ENCODE results near the gene PDRG1.

PDRG1 gene

DNA sequence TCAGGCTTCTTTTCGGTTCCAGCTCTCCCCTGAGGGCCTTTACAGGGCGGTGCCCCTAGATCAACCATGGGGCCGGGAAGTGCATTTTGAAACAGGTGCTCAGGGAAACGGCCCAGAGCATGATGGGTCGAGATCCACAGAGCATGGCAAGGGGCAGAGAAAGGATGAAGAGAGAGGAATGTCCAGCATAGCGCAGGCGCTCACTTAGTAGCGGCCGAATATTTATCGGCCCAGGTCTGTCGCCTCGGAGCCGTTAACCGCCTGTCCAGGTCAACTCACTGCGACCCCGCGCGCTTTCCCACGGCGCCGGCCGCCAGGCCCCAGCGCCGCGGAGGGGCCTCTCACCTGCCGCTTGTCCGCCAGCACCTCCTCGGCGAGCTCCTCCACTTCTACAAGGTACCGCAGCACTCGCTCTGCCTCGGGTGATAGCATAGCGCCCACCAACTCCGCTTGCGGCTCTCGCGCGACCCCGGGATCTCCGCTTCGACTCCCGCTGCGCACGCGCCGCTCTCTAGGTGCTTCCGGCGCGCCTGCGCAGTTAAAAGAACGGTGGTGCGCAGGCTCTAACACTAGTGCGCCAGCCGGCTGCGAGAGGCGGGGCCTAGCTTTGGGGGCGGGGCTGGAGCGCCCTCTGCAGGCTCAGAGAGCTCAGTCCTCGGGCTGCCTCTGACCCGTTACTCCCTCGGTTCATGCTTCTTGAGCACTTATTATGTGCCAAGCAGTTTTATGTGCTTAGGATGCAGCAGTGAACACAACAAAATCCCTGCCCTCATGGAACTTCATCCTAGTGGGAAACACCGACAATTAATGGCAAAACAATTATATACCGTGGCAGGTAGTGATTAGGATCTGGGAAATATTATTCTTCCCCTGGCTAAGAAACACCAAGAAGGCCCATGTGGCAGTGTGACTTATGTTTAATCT is at the start of gene PDRG1:
TSS of gene PDRG1 (minus strand) at position 517 of the 924 bp plus-strand sequence. CDS start at position 432, 85 bp downstream.
- peak; percentile 95 to 97 for DNase-seq (ENCODE audit: low read depth in 2 of 2)

DNA sequence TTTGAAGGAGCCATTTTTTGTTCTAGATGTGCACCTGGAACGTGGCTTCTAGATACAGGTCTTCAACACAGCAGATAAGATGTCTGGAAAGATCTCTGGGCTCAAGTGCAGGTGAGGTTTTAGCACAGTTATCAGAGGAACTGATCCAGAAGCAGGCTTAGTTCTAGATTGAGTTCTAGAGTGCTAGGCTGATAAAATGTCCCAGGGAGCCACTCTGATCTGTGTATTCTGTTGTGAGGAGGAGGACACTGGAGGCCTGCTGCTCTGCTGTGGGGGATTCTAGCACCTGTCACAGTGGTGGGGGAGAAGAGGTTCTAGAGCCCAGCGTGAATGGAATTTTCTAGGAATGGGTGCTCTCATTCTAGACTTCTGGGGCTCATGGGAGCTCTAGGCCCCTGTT is 46.4 kb upstream of the PDRG1 start:
- no peak for DNase-seq (ENCODE audit: low read depth in 2 of 2)

DNA sequence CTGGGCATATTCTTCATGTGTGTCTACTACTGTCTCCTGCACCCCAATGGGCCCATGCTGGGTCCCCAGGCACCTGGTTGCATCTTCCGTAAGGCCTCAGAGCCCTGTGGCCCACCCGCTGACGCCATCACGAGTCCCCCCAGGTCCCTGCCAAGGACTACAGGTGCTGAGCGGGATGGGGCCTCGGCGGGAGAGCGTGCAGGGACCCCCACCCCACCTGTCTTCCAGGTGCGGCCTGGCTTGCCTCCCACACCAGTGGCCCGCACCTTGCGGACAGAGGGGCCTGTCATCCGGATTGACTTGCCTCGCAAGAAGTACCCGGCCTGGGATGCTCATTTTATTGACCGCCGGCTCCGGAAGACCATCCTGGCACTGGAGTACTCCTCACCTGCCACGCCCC is 45.1 kb upstream of the PDRG1 start:
- no peak for DNase-seq (ENCODE audit: low read depth in 2 of 2)

DNA sequence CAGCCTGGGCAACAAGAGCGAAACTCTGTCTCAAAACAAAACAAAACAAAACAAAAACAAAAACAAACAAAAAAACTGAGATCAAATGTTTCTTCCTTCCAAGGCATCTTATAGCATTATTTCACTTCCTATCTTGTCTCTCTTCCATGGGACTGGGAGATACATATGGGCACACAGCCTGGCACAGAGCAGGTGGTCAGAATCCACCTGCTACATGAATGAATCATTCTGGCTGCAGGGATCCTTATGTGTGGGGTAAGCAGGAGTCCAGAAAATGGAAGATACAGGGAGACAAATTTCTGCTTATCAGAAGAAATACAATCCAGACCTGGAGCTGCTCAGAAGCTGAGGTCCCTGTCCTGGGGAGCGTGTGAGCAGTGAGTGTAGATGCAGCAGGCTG is 40.2 kb upstream of the PDRG1 start:
- no peak for DNase-seq (ENCODE audit: low read depth in 2 of 2)

DNA sequence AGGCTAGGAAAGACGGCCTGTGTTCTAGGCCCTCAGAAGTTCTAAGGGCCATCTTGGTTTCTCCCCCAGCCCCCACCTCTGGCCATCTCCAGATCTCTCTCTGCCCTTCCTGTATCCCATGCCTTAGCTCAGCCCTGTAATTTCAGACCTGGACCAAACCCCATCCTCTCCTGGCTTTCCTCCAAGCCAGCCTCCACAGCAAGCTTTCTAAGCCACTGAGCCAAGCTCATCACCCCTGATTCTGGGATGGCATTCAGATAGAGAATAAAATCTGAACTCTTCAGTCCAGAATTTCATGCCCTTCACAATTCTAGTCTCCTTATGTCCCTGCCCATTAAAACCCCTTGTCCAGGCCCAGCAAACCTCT is 39.5 kb upstream of the PDRG1 start:
- DNase-seq (ENCODE audit: low read depth in 2 of 2) = no peak

DNA sequence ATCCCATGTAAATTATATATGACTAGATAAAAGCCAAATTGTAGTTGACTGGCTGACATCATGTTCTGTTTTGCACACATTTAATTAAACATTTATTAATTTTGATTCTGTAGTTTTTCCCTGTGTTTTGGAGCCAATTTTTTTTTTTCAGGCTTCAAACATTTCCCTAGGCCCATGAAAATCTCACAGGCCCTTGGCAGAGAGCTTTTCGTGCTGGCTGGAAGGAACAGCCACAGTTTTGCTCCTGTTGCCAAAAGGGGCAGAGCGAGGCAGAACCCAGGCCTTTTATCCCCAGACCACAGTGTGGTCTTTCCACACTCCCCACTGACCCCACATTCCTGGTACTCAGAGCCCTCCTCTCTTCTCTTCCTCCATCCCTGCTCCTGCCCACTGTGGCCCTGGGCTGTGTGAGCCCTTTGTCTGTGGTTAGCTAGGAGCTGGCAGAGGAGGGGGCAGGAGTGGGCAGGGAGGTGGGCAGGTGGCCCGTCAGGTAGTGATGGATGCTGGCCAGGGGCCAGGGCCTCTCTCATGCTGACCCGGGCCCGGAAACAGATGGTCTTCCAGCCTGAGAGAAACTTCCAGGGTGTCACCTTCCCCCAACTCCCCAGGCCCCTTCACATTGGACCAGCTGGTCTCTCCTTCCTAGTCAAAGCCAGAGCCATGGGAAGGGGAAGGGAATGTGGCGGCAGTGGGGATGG is 38.9 kb upstream of the PDRG1 start:
- DNase-seq (ENCODE audit: low read depth in 2 of 2) = no peak

DNA sequence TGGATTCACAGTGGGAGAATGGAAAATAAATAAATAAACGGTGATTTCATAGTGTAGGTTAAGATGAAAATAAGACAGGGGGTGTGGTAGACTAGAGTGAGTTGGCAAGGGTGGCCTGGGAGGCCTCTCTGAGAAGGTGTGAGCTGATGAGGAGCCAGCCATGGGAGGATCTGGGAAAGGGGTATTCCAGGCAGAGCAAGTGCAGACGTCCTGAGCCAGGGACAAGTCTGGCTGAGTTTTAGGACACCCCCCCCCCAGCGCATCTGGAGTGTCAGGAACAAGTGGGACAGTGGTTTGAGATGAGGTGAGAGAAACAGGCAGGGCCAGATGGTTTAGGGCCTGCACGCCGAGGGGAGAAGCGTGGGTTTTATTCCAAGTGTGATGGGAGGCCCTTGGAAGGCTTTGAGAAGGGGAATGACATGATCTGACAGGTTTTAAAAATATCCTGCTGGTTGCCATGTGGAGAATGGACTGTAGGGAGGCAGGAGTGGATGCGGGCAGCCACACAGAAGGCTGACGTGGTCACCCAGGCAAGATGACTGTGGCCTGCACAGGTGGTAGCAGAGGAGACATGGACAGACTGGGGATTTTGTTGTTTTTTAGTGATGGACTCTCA is 37.3 kb upstream of the PDRG1 start:
- no peak for DNase-seq (ENCODE audit: low read depth in 2 of 2)

DNA sequence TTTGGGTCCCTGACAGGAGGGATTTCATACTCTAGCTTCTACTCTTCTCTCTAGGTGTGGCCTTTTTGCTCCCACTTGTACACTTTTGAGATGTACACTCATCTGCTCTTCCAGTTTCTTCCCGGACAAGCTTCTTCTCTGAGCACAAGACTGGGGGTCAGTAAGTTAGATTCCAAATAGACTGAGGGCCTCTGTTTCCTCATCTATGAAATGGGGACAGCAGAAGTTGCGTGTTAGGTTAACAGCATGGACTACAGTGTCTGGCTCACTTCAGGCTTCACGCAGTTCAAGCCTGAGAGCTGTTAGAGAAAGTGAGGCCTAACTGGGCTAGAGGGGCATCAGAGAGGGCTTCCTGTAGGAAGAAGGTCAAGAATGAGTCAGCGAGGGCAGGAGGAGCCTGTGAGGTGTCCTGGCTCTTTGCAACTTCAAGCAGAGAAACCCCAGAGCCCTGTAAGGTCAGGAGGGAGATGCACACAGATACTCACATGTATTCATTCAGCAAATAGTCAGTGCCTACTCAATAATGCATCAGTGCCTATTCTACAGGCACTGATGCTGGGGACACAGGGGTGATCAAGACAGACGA is 36.7 kb upstream of the PDRG1 start:
- DNase-seq (ENCODE audit: low read depth in 2 of 2) = no peak

DNA sequence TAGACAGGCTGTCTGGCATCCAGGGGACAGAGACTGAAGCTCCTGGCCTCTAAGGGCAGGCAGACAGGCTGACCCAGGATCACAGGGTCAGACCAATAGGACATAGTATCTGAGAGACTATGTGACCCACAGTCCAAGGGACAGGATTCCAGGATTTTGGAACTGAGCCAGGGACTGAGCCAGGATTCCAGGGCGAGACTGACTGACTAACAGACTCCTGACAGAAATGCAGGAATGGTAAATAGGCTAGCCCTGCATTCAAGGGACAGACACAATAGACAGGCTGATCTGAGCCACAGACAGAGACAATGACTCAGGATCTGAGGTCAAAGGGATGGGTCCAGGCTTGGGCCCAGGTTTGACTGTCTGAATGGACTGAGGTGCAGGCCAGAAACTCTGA is 35.9 kb upstream of the PDRG1 start:
- no peak for DNase-seq (ENCODE audit: low read depth in 2 of 2)

DNA sequence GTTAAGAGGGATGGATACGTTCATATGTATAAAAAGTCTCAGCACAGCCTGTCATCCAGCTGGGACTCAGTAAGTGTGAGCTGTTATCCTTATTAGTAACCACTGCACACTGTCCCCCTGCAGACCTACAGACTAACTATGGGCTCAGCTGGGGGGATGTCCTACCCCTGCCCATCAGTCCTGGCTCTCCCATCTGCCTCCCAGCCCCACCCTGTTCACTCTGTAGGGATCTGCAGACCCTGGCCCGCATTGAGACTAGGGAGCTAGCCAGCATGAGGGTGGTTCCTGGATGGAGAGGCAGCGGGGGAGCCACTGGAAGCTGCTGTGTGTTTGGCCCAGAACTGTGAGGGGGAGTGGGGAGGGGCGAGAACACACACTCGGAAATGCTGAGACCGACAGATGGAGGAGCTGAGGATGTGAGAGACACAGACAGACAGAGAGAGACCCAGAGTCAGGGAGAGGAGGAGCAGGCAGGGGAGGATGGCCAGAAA is 33.2 kb upstream of the PDRG1 start:
- no peak for DNase-seq (ENCODE audit: low read depth in 2 of 2)

DNA sequence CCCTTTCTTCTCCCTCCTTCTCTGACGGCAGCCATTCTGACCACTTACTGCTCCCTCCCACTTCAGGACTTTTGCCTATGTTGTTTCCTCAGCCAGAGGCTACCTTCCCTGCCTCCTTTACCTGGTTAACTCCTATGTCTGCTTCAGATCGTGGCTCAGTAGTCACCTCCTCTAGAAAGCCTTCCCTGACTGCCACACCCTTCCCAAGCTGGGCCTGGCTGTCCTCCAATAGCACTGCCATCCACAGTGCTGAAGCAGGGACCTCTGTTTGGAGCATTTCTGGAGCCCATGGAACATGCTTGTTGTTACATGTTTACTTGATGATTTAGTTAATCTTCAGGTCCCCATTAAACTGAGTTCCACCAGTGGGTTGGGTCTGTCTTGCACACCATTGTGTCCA is 29.9 kb upstream of the PDRG1 start:
- no peak for DNase-seq (ENCODE audit: low read depth in 2 of 2)

DNA sequence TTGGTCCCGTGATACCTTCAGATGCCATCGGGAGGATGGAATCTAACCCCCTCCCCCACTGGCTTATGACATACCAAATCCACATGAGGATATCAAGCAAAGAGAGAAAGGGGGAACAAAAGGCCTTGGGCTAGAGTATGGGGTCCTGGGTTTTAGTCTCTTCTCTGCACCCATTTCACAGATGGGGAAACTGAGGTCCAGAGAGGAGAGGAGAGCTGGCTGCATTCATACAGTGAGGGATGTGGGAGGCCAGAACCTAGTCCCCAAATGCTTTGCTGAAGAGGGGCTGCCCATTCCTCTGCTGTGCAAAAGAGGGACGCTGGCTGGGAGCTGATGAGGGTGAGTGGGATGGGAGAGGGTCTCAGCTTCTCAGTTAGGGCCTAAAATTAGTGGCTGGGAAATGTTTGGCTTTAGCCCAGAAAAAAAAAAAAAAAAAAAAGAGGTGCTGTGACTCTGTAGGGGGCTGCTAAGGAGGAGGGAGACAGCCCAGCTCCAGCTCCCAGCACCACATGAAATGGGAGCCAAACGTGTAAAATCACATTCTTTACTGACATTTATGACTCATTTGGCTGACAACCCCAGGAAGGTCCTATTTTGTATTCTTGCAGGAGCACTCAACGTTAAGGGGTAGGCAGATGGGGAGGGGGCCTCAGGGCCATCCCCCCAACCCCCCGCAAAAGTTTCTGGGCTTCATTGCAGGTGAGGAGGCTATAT is 28.0 kb upstream of the PDRG1 start:
- DNase-seq (ENCODE audit: low read depth in 2 of 2) = no peak

DNA sequence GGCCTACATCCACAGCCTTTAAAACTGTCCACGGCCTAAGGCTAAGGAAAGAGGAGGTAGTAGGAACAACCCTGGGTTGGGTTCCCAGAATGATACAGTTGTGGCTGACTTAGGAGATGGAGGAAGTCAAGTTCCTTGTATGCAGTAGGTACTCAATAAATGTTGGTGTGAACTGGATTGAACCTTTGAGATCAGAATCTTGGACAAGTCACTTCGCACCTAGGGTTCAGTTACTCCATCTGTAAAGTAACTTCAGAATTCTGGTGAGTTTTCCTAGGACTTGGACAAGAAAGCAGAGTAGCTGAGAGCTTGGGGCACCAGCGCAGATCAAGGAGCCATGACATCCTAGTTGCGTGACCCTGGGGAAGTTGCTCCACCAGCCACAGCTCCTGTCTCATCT is 25.2 kb upstream of the PDRG1 start:
- no peak for DNase-seq (ENCODE audit: low read depth in 2 of 2)

DNA sequence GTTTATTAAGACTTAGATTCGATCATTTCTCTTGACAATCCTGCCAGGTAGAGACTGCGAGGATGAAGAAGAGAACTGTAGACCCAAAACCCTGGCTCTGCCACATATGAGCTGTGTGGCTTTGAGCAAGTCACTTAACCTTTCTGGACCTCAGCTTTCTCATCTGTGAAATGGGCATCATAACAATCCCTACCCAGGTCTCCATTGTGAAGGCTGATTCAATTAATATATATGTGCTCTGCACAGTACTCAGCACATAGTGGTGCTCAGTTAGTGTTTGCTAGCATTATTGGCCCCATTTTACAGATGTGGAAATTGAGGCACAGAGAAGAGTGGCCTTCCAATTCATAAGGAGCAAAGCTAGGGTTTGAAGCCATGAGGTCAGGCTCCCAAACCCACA is 24.0 kb upstream of the PDRG1 start:
- no peak for DNase-seq (ENCODE audit: low read depth in 2 of 2)

DNA sequence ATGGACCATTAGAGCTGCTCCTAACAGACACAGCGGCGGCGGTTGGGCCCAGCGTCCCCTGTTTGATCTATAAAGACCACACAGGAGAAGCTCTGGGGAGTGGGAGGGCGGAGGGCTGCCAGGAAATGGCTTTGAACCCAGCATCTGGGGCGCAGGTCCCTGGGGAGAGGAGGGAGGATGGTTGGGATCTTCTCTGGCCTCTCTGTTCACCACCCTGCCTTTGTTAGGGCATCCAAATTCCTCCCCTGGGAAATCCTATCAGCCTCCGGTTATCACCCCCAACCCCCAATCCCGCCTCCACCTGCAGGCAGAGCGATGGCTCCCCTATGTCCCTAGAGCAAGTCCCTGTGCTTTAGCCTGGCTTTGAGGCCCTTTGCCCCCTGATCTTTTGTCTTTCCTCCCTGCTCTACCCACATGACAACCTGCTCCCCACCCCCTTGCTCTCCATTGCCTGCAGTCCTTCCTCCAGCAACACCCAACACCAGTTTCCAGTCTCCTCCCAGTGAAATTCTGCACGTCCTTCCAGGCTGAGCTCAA is 23.2 kb upstream of the PDRG1 start:
- no peak for DNase-seq (ENCODE audit: low read depth in 2 of 2)

DNA sequence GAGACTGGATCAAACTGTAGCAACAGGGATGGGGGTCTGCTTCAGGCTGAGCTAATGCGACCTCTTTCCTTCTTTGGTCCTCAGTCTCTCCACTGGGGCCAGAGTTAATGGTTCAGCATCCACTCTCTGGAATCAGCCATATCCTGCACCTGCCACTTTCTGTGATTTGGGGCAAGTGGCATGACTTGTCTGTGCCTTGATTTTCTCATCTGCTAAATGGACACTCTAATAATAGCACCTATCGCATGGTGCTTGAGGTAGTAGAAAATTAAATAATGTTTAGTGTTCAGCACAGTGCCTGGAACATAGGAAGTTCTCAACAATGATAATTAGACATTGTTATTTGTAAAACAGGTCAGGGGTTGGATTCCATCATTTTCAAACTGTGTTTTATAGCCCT is 22.4 kb upstream of the PDRG1 start:
- DNase-seq (ENCODE audit: low read depth in 2 of 2) = no peak

DNA sequence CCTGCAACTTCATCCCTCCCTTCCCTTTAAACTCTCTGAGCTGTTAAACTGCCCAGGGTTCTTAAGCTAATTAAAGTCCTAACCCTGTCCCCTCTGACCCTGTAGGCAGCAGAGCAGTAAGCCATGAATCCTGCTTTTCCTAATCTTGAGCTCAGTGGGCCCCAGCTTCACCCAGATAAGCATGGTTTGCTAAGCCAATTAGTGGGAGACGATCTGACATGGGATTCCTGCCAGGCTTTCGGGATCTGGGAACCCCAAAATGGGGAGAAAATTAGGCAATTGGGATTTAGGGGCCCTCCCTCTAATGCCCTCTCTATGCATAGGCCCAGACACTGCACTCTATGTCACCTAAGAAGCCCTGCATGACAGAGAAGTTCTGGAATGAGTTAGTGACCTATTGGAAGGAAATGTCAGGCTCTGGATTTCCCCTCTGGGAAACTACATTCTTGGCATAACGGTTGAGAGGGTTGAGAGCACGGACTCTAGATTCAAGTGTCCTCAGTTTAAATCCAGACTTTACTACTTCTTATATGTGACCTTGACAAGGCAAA is 20.7 kb upstream of the PDRG1 start:
- DNase-seq (ENCODE audit: low read depth in 2 of 2) = no peak

DNA sequence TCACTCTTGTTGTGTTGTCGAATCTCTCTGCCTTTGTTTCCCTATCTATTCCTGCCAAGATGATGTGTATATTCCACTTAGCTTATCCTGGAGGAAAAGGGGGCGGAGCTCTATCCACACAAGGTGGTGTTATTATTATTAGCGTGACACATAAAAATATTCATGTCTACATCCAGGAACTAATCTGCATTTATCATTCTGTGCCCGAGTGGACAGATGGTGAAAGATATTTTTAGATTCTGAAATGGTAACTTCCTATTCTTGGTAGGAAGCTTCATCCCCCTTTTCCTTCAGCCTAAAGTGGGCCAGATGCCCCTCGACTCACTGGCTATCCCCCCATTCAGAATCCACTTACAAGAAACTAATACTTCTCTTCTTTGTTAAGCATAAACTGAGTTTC is 18.1 kb upstream of the PDRG1 start:
- DNase-seq (ENCODE audit: low read depth in 2 of 2) = no peak

DNA sequence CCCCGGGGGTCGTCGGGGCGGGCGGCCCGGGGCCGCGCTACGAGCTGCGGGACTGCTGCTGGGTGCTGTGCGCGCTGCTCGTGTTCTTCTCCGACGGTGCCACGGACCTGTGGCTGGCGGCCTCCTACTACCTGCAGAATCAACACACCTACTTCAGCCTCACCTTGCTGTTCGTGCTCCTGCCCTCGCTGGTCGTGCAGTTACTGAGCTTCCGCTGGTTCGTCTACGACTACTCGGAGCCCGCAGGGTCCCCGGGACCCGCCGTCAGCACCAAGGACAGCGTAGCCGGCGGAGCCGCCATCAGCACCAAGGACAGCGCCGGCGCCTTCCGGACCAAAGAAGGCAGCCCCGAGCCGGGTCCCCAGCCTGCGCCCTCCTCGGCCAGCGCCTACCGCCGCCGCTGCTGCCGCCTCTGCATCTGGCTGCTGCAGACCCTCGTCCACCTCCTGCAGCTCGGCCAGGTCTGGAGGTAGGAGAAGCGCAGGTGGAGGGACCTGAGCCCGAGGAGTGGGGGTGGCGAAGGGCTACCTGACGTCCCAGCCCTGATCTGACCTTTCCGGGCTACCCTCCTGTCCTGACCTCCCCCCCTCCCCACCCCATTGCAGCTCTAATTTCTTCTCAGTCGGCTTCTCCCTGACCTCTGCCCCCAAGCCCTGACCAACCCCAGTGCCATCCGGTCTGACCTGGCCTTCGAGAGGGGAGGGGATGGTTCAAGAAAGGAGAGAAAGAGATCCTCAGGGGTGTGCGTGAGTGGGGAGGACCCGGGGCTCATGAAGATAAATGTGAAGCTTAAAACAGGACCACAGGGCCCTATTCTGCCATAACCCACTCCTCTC is 16.7 kb upstream of the PDRG1 start:
- peak; percentile 67 to 75 for DNase-seq (ENCODE audit: low read depth in 2 of 2)

DNA sequence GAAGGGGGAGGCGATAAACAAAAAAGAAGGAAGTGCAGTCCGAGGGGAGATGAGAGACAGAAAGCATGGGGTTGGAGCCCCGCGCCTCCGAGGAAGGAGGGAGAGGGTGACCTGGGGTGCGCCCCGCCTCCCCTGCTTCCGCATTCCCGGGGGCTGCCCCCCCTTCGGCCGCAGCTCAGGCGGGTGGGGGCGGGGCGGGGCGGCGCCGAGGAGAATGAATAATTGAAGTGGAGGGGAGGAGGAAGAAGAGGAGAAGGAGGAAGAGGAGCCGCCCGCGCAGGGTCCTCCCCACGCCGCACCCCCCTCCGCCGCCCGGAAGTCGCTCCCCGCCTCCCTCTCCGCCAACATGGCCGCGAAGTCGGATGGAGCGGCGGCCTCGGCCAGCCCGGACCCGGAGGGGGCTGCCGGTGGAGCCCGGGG is 16.0 kb upstream of the PDRG1 start, which contains the start of gene XKR7:
TSS of gene XKR7 (plus strand) at position 322 of the 420 bp plus-strand sequence. CDS start at position 347, 25 bp downstream.
- no peak for DNase-seq (ENCODE audit: low read depth in 2 of 2)
